ENCODE measurements around the gene BRME1.
"Not testable (repeated sequence)": the region's sequence is repeated elsewhere in the genome, so short reads cannot be mapped to it uniquely, and the experiment has no call there.

BRME1 gene

GRCh38 chr19:13929340-13929739 lies 23.4 kb upstream of the BRME1 start:
- peaks cover 0 to 8% (median 4%) of the 10 kb centered on the region in 5 donors for H3K27me3 ChIP-seq (ENCODE audit: control insufficient read depth in 5 of 5, insufficient read depth in 4 of 5, low read length in 5 of 5)
- no peaks in the 10 kb centered on the region for H3K9me3 ChIP-seq (ENCODE audit: control insufficient read depth in 5 of 5, low read length in 5 of 5)
- H3K36me3 ChIP-seq (ENCODE audit: control insufficient read depth in 5 of 5, insufficient read depth in 5 of 5, low read length in 5 of 5), result peaks cover 0 to 52% (median 37%) of the 10 kb centered on the region in 5 donors
- no peak overlapping the region for H3K9ac ChIP-seq (ENCODE audit: low read length in 5 of 5)
- no peak overlapping the region for H3K27ac ChIP-seq (ENCODE audit: low read depth, low read length)
- H3K4me3 ChIP-seq (ENCODE audit: low read depth in 1 of 5, low read length in 5 of 5), result no peak overlapping the region
- peaks cover 0 to 12% (median 10%) of the 10 kb centered on the region in 5 donors for H3K4me1 ChIP-seq (ENCODE audit: control insufficient read depth in 5 of 5, insufficient read depth in 5 of 5, low read length in 5 of 5)

GRCh38 chr19:13926715-13927114 lies 20.8 kb upstream of the BRME1 start:
- Histone ChIP-seq H3K9ac (ENCODE audit: low read length in 5 of 5) (peak overlapping the region in 1 of 5 donors; percentile 35), H3K27me3 (ENCODE audit: control insufficient read depth in 5 of 5, insufficient read depth in 4 of 5, low read length in 5 of 5) (no peaks in the 10 kb centered on the region), H3K4me3 (ENCODE audit: low read depth in 1 of 5, low read length in 5 of 5) (no peak overlapping the region), H3K9me3 (ENCODE audit: control insufficient read depth in 5 of 5, low read length in 5 of 5) (no peaks in the 10 kb centered on the region), H3K36me3 (ENCODE audit: control insufficient read depth in 5 of 5, insufficient read depth in 5 of 5, low read length in 5 of 5) (peaks cover 0 to 73% (median 54%) of the 10 kb centered on the region in 5 donors), H3K4me1 (ENCODE audit: control insufficient read depth in 5 of 5, insufficient read depth in 5 of 5, low read length in 5 of 5) (peaks cover 0 to 12% (median 10%) of the 10 kb centered on the region in 5 donors), H3K27ac (ENCODE audit: low read depth, low read length) (no peak overlapping the region)

- no peak overlapping the region for H3K4me3 ChIP-seq (ENCODE audit: low read depth in 1 of 5, low read length in 5 of 5)
- peaks cover 0 to 12% (median 10%) of the 10 kb centered on the region in 5 donors for H3K4me1 ChIP-seq (ENCODE audit: control insufficient read depth in 5 of 5, insufficient read depth in 5 of 5, low read length in 5 of 5)
- peaks cover 0 to 75% (median 57%) of the 10 kb centered on the region in 5 donors for H3K36me3 ChIP-seq (ENCODE audit: control insufficient read depth in 5 of 5, insufficient read depth in 5 of 5, low read length in 5 of 5)
- H3K9ac ChIP-seq (ENCODE audit: low read length in 5 of 5), result peak overlapping the region in 1 of 5 donors; percentile 35
- H3K9me3 ChIP-seq (ENCODE audit: control insufficient read depth in 5 of 5, low read length in 5 of 5), result peaks cover 0 to 3% (median under 1%) of the 10 kb centered on the region in 5 donors
- no peak overlapping the region for H3K27ac ChIP-seq (ENCODE audit: low read depth, low read length)
- H3K27me3 ChIP-seq (ENCODE audit: control insufficient read depth in 5 of 5, insufficient read depth in 4 of 5, low read length in 5 of 5), result no peaks in the 10 kb centered on the region
Observed at GRCh38 chr19:13926010-13926409, 20.1 kb upstream of the BRME1 start.

GRCh38 chr19:13923194-13923987 lies 17.5 kb upstream of the BRME1 start:
- Histone ChIP-seq H3K36me3 (ENCODE audit: control insufficient read depth in 5 of 5, insufficient read depth in 5 of 5, low read length in 5 of 5) (peaks cover 0 to 81% (median 68%) of the 10 kb centered on the region in 5 donors), H3K4me1 (ENCODE audit: control insufficient read depth in 5 of 5, insufficient read depth in 5 of 5, low read length in 5 of 5) (peaks cover 0 to 16% (median 11%) of the 10 kb centered on the region in 5 donors), H3K27me3 (ENCODE audit: control insufficient read depth in 5 of 5, insufficient read depth in 4 of 5, low read length in 5 of 5) (no peaks in the 10 kb centered on the region), H3K27ac (ENCODE audit: low read depth, low read length) (no peak overlapping the region), H3K9me3 (ENCODE audit: control insufficient read depth in 5 of 5, low read length in 5 of 5) (peaks cover 0 to 7% (median 5%) of the 10 kb centered on the region in 5 donors), H3K9ac (ENCODE audit: low read length in 5 of 5) (no peak overlapping the region), H3K4me3 (ENCODE audit: low read depth in 1 of 5, low read length in 5 of 5) (no peak overlapping the region)

- H3K4me1 ChIP-seq (ENCODE audit: control insufficient read depth in 5 of 5, insufficient read depth in 5 of 5, low read length in 5 of 5), result peaks cover 0 to 28% (median 11%) of the 10 kb centered on the region in 5 donors
- H3K9me3 ChIP-seq (ENCODE audit: control insufficient read depth in 5 of 5, low read length in 5 of 5); H3K27me3 ChIP-seq (ENCODE audit: control insufficient read depth in 5 of 5, insufficient read depth in 4 of 5, low read length in 5 of 5); H3K27ac ChIP-seq (ENCODE audit: low read depth, low read length); H3K9ac ChIP-seq (ENCODE audit: low read length in 5 of 5); H3K4me3 ChIP-seq (ENCODE audit: low read depth in 1 of 5, low read length in 5 of 5): not testable (repeated sequence)
- peaks cover 0 to 76% (median 64%) of the 10 kb centered on the region in 5 donors for H3K36me3 ChIP-seq (ENCODE audit: control insufficient read depth in 5 of 5, insufficient read depth in 5 of 5, low read length in 5 of 5)
Observed at GRCh38 chr19:13922118-13922517, 16.2 kb upstream of the BRME1 start.

GRCh38 chr19:13920940-13921747 lies 15.2 kb upstream of the BRME1 start:
- H3K4me1 ChIP-seq (ENCODE audit: control insufficient read depth in 5 of 5, insufficient read depth in 5 of 5, low read length in 5 of 5), result peaks cover 0 to 28% (median 3%) of the 10 kb centered on the region in 5 donors
- H3K27me3 ChIP-seq (ENCODE audit: control insufficient read depth in 5 of 5, insufficient read depth in 4 of 5, low read length in 5 of 5), result no peaks in the 10 kb centered on the region
- H3K9ac ChIP-seq (ENCODE audit: low read length in 5 of 5), result no peak overlapping the region
- H3K4me3 ChIP-seq (ENCODE audit: low read depth in 1 of 5, low read length in 5 of 5), result no peak overlapping the region
- H3K36me3 ChIP-seq (ENCODE audit: control insufficient read depth in 5 of 5, insufficient read depth in 5 of 5, low read length in 5 of 5), result peaks cover 0 to 68% (median 54%) of the 10 kb centered on the region in 5 donors
- peaks cover 0 to 7% (median 5%) of the 10 kb centered on the region in 5 donors for H3K9me3 ChIP-seq (ENCODE audit: control insufficient read depth in 5 of 5, low read length in 5 of 5)
- H3K27ac ChIP-seq (ENCODE audit: low read depth, low read length), result no peak overlapping the region

GRCh38 chr19:13920524-13920923 lies 14.6 kb upstream of the BRME1 start:
- Histone ChIP-seq H3K27ac (ENCODE audit: low read depth, low read length) (no peak overlapping the region), H3K27me3 (ENCODE audit: control insufficient read depth in 5 of 5, insufficient read depth in 4 of 5, low read length in 5 of 5) (no peaks in the 10 kb centered on the region), H3K4me3 (ENCODE audit: low read depth in 1 of 5, low read length in 5 of 5) (no peak overlapping the region), H3K4me1 (ENCODE audit: control insufficient read depth in 5 of 5, insufficient read depth in 5 of 5, low read length in 5 of 5) (peaks cover 0 to 26% (median 3%) of the 10 kb centered on the region in 5 donors), H3K36me3 (ENCODE audit: control insufficient read depth in 5 of 5, insufficient read depth in 5 of 5, low read length in 5 of 5) (peaks cover 0 to 72% (median 59%) of the 10 kb centered on the region in 5 donors), H3K9me3 (ENCODE audit: control insufficient read depth in 5 of 5, low read length in 5 of 5) (peaks cover 0 to 7% (median 5%) of the 10 kb centered on the region in 5 donors), H3K9ac (ENCODE audit: low read length in 5 of 5) (no peak overlapping the region)

GRCh38 chr19:13918726-13919411 lies 13.0 kb upstream of the BRME1 start:
- H3K4me3 ChIP-seq (ENCODE audit: low read depth in 1 of 5, low read length in 5 of 5), result no peak overlapping the region
- peaks cover 3 to 76% (median 62%) of the 10 kb centered on the region in 5 donors for H3K36me3 ChIP-seq (ENCODE audit: control insufficient read depth in 5 of 5, insufficient read depth in 5 of 5, low read length in 5 of 5)
- no peaks in the 10 kb centered on the region for H3K27me3 ChIP-seq (ENCODE audit: control insufficient read depth in 5 of 5, insufficient read depth in 4 of 5, low read length in 5 of 5)
- H3K9ac ChIP-seq (ENCODE audit: low read length in 5 of 5), result no peak overlapping the region
- H3K9me3 ChIP-seq (ENCODE audit: control insufficient read depth in 5 of 5, low read length in 5 of 5), result peaks cover 0 to 7% (median 5%) of the 10 kb centered on the region in 5 donors
- peaks cover 0 to 26% (median 3%) of the 10 kb centered on the region in 5 donors for H3K4me1 ChIP-seq (ENCODE audit: control insufficient read depth in 5 of 5, insufficient read depth in 5 of 5, low read length in 5 of 5)
- no peak overlapping the region for H3K27ac ChIP-seq (ENCODE audit: low read depth, low read length)

GRCh38 chr19:13917888-13918406 lies 12.0 kb upstream of the BRME1 start:
- Histone ChIP-seq H3K4me1 (ENCODE audit: control insufficient read depth in 5 of 5, insufficient read depth in 5 of 5, low read length in 5 of 5) (peaks cover 0 to 26% (median 3%) of the 10 kb centered on the region in 5 donors), H3K27ac (ENCODE audit: low read depth, low read length) (no peak overlapping the region), H3K9me3 (ENCODE audit: control insufficient read depth in 5 of 5, low read length in 5 of 5) (peaks cover 0 to 7% (median 5%) of the 10 kb centered on the region in 5 donors), H3K4me3 (ENCODE audit: low read depth in 1 of 5, low read length in 5 of 5) (no peak overlapping the region), H3K36me3 (ENCODE audit: control insufficient read depth in 5 of 5, insufficient read depth in 5 of 5, low read length in 5 of 5) (peaks cover 3 to 77% (median 61%) of the 10 kb centered on the region in 5 donors), H3K27me3 (ENCODE audit: control insufficient read depth in 5 of 5, insufficient read depth in 4 of 5, low read length in 5 of 5) (no peaks in the 10 kb centered on the region), H3K9ac (ENCODE audit: low read length in 5 of 5) (no peak overlapping the region)
